NCI-H128 (cell line): ENCODE results near the gene KCTD15.
"Not testable (repeated sequence)": the region's sequence is repeated elsewhere in the genome, so short reads cannot be mapped to it uniquely, and the experiment has no call there.

Experiments used
- DNase-seq: peaks from one replicate; lab custom pipeline; 2025; ENCODE audit not compliant: unreplicated experiment; lab: John Stamatoyannopoulos, UW

KCTD15 gene

GRCh38 chr19:33813391-33814101 lies 16.9 kb downstream of the KCTD15 start:
- no peak for DNase-seq

GRCh38 chr19:33814181-33815165 lies 17.8 kb downstream of the KCTD15 start:
- no peak for DNase-seq

DNA sequence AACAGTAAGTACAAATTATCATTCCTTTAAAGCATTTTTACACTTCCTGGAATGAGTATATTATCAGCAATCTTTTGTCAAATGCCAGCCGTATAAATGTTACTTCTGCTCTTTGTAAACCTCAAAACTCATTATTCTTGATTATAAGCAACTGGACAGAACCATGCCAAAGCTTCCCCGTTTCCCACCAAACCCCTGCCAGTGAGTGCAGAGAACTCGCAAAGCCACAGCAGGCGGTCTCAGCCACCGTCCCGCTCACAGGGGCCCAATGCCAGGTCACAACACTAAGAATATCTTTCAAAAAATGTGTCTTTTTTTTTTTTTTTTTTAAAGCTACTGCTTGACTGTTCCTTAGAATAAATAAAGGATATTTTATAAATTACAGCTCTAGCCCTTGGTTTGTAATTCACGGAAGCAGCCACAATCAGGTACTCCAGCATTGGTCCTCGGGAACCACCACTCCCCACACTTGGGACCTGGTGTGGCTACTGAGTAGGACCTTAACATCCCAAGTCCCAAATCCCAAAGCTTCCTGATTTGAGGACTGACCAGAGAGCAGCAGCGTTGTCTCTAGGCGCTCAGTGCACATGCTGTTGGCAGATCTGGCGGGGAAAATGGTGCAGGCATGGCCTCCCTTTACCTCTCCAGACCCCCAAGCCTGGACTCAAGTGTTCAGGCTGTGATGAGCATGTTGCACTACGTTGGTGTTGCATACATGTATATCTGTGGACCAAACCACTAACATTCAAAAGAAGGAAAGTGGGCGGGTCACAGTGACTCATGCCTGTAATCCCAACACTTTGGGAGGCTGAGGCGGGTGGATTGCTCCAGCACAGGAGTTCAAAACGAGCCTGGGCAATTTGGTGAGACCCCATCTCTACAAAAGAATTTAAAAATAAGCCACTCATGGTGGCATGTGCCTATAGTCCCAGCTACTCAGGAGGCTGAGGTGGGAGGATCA lies 19.0 kb downstream of the KCTD15 start:
- DNase-seq = no peak

DNA sequence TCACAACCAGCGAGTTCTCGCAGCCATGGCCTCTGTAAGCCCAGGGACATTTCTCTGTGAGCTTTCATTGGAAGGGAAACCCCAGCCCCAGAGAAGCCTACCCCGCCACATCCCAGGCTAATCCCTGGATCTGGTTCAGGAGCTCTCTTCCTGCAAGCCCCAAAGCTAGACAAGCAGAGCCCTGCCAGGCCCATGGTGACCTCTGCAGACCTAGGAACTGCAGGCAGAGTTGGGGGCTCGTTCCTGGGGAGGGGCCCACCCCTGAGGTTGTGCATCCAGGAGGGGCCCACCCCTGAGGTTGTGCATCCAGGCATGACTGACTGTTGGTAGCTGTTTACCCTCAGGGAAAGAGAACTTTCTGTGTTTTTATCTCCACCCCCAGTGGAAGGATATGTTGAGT lies 21.7 kb downstream of the KCTD15 start:
- no peak for DNase-seq

GRCh38 chr19:33819078-33819477 lies 22.4 kb downstream of the KCTD15 start:
- DNase-seq = not testable (repeated sequence)

DNA sequence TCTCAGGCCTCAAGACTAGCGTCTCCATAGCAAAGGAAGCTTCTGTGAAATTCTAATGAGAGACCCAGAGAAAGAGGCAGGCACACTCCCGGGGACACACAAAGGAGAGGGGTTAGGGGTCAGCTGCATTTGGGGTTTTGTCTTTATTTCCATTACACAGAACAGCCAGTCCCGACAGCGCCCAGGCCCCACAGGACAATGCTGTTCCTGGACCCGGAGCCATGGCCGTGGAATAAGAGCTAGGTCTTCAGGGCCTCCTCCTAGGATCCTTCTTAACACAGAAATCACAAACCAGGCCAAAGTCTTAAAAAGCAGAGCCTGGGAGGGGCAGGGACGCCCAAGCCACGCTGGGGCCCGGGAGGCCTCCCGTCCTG lies 22.8 kb downstream of the KCTD15 start:
- DNase-seq = no peak

DNA sequence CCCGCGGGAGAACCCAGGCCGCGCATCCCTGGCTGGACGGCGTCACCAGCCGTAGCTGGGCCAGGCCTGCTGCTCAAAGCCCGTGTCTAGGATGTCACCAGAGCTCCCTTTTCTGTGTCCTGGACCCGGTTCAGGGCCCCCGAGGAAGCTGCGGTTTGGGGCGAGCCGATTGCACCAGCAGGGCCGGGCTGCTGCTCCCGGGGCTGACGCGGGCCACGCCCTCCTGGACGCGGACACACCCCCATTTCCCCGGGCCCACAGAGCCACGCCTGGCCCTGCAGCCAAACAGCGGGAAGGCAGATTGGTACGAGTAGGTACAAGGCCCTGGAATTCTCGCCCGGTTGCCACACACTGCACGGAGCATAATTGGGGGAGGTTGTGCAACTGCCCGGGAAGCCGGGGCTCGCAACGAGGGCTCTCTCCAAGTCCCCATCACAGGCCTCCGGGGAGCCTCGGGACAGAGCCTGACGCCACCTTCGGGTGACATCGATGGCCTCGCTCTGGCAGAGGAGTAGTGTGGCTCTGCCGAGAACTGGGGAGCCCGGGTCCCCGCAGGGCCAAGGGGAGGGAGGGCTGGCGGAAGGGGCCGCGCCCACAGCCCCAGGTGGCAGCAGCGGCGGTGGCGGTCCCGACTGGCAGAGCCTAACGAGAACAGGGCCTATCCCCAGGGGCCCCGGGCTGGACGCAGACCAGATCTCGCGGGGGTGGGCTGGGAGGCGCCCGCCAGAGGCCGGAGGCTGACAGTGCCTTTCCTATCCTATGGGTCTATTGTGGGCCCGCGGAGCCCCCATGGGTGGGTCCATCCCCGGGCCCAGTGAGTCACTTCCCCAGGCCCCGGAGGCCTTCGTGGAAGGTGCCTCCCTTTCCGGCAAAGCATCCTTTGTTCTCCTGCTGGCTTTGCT lies 23.5 kb downstream of the KCTD15 start:
- DNase-seq = no peak

DNA sequence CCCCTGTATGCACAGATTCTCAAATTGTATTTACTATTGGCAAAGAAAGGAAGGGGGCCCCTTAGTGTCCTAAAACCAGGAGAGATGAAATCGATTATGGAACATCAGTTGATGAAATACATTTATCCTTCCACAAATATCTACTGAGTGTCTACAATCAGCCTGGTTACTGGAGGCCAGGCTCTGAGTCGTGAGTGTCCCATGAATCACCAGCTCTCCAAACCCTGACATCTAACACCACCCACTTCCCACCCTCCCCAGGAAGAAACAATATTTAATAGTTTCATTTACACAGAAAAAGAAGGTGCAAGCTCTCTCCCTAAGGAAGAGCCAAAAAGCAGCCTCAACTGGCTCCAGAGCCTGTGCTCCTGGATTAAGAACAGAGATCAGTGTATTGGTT lies 25.2 kb downstream of the KCTD15 start:
- no peak for DNase-seq

GRCh38 chr19:33823341-33823740 lies 26.7 kb downstream of the KCTD15 start:
- DNase-seq = no peak

DNA sequence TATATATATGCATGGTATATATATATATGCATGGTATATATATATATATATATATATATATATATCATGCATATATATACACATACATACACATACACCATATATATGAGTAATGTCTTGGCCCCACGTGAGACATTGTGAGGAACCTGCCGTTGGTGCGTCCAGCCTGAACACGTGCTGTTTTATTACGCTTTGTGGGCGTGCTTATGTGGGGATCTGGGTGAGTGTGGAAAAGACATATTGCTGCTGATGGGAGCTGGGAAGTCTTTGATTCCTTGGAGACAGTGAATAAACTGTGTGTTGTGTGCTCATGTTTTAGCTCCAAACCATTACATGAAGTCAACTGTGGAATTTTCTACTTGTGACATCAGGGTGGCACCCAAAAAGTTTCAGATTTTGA lies 28.9 kb downstream of the KCTD15 start:
- no peak for DNase-seq

GRCh38 chr19:33826521-33826920 lies 29.9 kb downstream of the KCTD15 start:
- DNase-seq = no peak

GRCh38 chr19:33828266-33829075 lies 31.8 kb downstream of the KCTD15 start:
- DNase-seq = no peak

GRCh38 chr19:33830264-33830663 lies 33.6 kb downstream of the KCTD15 start:
- no peak for DNase-seq

DNA sequence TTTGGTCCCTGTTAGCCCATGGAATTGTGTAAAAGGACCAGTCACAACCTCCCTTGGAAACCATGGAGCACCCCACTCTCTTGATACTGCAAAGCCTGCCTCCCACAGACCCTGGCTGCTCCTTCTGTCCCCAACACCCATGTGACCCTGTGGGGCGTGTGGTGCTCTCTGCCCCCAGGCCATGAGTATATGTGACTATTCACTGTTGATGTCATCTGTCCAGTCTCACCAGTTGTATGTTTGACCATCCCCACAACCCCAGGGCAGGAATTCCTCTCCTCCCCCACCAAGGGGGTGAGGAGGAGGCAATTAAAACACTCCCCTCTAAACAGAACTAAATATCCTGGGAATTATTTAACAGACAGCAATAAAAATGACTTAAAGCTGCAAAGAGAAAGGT lies 35.2 kb downstream of the KCTD15 start:
- no peak for DNase-seq

DNA sequence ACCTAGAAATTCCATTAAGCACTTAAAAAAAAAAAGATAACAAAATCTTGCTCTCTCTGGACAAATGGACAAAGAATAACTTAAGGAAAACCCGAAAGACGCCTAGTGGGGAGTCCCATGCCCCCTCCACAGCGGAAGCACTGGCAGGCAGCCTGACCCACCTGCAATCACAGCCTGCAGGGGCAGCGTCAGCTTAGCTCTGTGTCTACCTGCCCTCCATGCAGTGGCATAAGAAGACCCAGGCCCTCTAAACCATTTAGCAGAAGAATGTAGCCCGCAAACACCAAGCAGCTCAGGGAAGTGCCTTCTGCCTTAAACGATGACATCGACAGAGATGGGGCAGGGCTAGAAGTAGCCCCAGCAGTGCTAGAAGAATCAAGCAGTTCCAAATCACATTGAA lies 36.0 kb downstream of the KCTD15 start:
- DNase-seq = no peak

- no peak for DNase-seq
These were observed 43.7 kb downstream of the KCTD15 start for GRCh38 chr19:33840382-33840781.

DNA sequence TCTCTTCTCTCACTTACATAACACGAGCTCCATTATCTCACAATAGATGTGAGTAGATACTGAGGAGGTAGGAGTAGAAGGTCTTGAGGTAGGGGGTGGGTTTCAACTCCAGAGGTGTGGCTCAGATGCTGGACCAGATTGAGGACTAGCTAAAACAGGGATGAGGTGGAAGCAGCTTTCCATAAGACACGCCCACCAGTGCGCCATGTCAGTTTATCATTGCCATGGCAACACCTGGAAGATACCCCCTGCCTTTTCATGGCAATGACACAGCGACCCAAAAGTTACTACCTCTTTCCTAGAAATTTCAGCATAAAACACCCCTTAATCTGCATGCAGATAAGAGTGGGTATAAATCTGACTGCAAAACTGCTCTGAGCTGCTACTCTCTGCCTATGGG lies 44.1 kb downstream of the KCTD15 start:
- DNase-seq = no peak

- no peak for DNase-seq
These were observed 45.0 kb downstream of the KCTD15 start for GRCh38 chr19:33841685-33842084.

GRCh38 chr19:33844478-33844877 lies 47.8 kb downstream of the KCTD15 start:
- DNase-seq = no peak
